LNCaP clone FGC (cell line): ENCODE data around the gene PRKN.

Experiments
- DNase-seq: peaks from one replicate; pipeline ENCODE4 v3.0.0-alpha.2; 2011; ENCODE audit warnings: low read depth
- H3K4me3 ChIP-seq: 2 replicates; pipeline ENCODE4 v1.5.1; 2011; ENCODE audit warnings: mild to moderate bottlenecking, low read depth, low read length, control low read depth
- CTCF ChIP-seq: IDR thresholded peaks from 2 replicates; pipeline ENCODE4 v1.5.1; 2012; ENCODE audit warnings: mild to moderate bottlenecking; ENCODE audit not compliant: control insufficient read depth, insufficient read depth; ENCODE audit errors: extremely low read depth

PRKN gene

GRCh38 chr6:161557333-161558107, 1170.0 kb downstream of the PRKN start:
- no peak overlapping the region for H3K4me3 ChIP-seq
- no peak for DNase-seq
- 0 out of 2 replicates have a peak, but pooled peaks have one; percentile 7 for TF ChIP-seq CTCF

- H3K4me3 ChIP-seq: no peak overlapping the region
- no peak for TF ChIP-seq CTCF
- DNase-seq: no peak
Observed at GRCh38 chr6:161554883-161555282, 1172.7 kb downstream of the PRKN start.

GRCh38 chr6:161549977-161550655, 1177.5 kb downstream of the PRKN start:
- H3K4me3 ChIP-seq: no peak overlapping the region
- TF ChIP-seq CTCF: peak; percentile 25; the same call in 1 of the 2 replicates
- peak; percentile 44 for DNase-seq

GRCh38 chr6:161548713-161549296, 1178.8 kb downstream of the PRKN start:
- DNase-seq: peak; percentile 4
- no peak overlapping the region for H3K4me3 ChIP-seq
- TF ChIP-seq CTCF: no peak

GRCh38 chr6:161547617-161548016, 1179.9 kb downstream of the PRKN start:
- no peak overlapping the region for H3K4me3 ChIP-seq
- DNase-seq: no peak
- no peak for TF ChIP-seq CTCF

GRCh38 chr6:161546632-161547031, 1180.9 kb downstream of the PRKN start:
- no peak for DNase-seq
- H3K4me3 ChIP-seq: no peak overlapping the region
- no peak for TF ChIP-seq CTCF
